Prostate gland (tissue), 2 donors: ENCODE measurements around the gene LIG4.

Experiments
- POLR2A ChIP-seq: fragments of 450-650 bp; IDR thresholded peaks from one replicate; pipeline ENCODE4 v1.6.1; 2016; ENCODE audit warnings: antibody characterized with exemption, mild to moderate bottlenecking
- TF ChIP-seq, protein P1 (sequence below), 4 experiments: fragments of 200-600 bp in 2 of 4; fragments of 450-650 bp in 2 of 4; sonication (generic) in 2 of 4; IDR thresholded peaks; 1 replicate in 3 of 4; 2 replicates in 1 of 4; pipeline ENCODE4 v1.5.1; 2016 to 2019; ENCODE audit warnings: antibody characterized with exemption in 4 of 4, mild to moderate bottlenecking in 2 of 4, moderate library complexity in 2 of 4

DNA sequence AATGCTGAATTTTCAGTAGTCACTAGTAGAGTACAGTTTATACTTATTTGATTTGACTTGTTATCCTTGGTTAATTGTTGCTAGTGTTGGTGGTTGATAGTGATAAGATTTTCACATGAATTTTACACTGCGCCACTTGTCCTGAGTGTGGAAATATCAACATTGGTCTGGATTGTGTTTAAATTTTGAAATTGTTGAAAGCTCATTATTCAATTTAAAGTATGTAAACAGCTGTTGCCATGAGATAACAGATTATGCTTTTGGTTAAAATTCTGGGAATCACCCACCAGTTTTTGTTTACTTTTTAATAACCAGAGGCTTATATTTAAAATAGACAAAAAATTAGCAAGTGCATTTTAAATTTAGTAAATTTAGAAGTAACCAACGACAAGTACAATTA, 41.9 kb upstream of the LIG4 start:
- TF ChIP-seq, protein P1, sequence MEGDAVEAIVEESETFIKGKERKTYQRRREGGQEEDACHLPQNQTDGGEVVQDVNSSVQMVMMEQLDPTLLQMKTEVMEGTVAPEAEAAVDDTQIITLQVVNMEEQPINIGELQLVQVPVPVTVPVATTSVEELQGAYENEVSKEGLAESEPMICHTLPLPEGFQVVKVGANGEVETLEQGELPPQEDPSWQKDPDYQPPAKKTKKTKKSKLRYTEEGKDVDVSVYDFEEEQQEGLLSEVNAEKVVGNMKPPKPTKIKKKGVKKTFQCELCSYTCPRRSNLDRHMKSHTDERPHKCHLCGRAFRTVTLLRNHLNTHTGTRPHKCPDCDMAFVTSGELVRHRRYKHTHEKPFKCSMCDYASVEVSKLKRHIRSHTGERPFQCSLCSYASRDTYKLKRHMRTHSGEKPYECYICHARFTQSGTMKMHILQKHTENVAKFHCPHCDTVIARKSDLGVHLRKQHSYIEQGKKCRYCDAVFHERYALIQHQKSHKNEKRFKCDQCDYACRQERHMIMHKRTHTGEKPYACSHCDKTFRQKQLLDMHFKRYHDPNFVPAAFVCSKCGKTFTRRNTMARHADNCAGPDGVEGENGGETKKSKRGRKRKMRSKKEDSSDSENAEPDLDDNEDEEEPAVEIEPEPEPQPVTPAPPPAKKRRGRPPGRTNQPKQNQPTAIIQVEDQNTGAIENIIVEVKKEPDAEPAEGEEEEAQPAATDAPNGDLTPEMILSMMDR (IDR thresholded peaks at IDR 0.05), result no peak
- no peak for TF ChIP-seq POLR2A
